CD4-positive, alpha-beta T cell treated with Interleukin-4 for 1 hour (primary cell): ENCODE results near the gene NDUFB10.

Source experiments
- DNase-seq, 2 donors: peaks; one replicate each; pipeline ENCODE4 v3.0.0-alpha.2; 2020 to 2022

Gene NDUFB10

GRCh38 chr16:2004795-2005517 is 45.6 kb downstream of the NDUFB10 start:
- DNase-seq = no peak

- DNase-seq = no peak
Observed at GRCh38 chr16:2005646-2006045, 46.3 kb downstream of the NDUFB10 start.

GRCh38 chr16:2006317-2006716 is 47.0 kb downstream of the NDUFB10 start:
- no peak for DNase-seq

- no peak for DNase-seq
Observed at GRCh38 chr16:2007081-2007836, 47.9 kb downstream of the NDUFB10 start.

- DNase-seq = peak in 1 of 2 donors; percentile 23
Observed at GRCh38 chr16:2008009-2008526, 48.7 kb downstream of the NDUFB10 start.

GRCh38 chr16:2008631-2009163 is 49.4 kb downstream of the NDUFB10 start:
- DNase-seq = peak in 1 of 2 donors; percentile 27

GRCh38 chr16:2009164-2009711 is 49.9 kb downstream of the NDUFB10 start:
- DNase-seq = no peak

- peak; percentile 80 for DNase-seq
Observed at GRCh38 chr16:2009791-2010510, 50.6 kb downstream of the NDUFB10 start, which contains the start of gene ZNF598. Gene ZNF598, minus strand, starts transcription at chr16:2009821.
